LNCAP (cell line): Measurements from ENCODE around the gene C11orf54.
A peak's percentile ranks its signal among the peaks of the same experiment; 100 is the strongest.

Experiments used
- CTCF ChIP-seq: fragments of 450-650 bp; IDR thresholded peaks from 2 replicates; pipeline ENCODE4 v1.5.1; 2017; ENCODE audit warnings: mild to moderate bottlenecking

The C11orf54 gene

GRCh38 chr11:93772123-93772522, 30.7 kb downstream of the C11orf54 start:
- TF ChIP-seq CTCF, result no peak

GRCh38 chr11:93773045-93773477, 31.6 kb downstream of the C11orf54 start:
- no peak for TF ChIP-seq CTCF

- no peak for TF ChIP-seq CTCF
Measured at GRCh38 chr11:93773601-93774200, 32.2 kb downstream of the C11orf54 start.

GRCh38 chr11:93775289-93775688, 33.8 kb downstream of the C11orf54 start:
- TF ChIP-seq CTCF, result 0 out of 2 replicates have a peak, but pooled peaks have one; percentile 10

- TF ChIP-seq CTCF, result no peak
Measured at GRCh38 chr11:93783362-93783761, 41.9 kb downstream of the C11orf54 start.

- no peak for TF ChIP-seq CTCF
Measured at GRCh38 chr11:93783765-93784144, 42.3 kb downstream of the C11orf54 start.

- TF ChIP-seq CTCF, result peak; percentile 29; the same call in 1 of the 2 replicates
Measured at GRCh38 chr11:93784145-93784934, 42.9 kb downstream of the C11orf54 start, which contains the start of gene MED17. Gene MED17, plus strand, starts transcription at chr11:93784282. Its CDS starts 232 bp downstream, at chr11:93784514.
